Measurements from ENCODE around the gene RERG.

DNA sequence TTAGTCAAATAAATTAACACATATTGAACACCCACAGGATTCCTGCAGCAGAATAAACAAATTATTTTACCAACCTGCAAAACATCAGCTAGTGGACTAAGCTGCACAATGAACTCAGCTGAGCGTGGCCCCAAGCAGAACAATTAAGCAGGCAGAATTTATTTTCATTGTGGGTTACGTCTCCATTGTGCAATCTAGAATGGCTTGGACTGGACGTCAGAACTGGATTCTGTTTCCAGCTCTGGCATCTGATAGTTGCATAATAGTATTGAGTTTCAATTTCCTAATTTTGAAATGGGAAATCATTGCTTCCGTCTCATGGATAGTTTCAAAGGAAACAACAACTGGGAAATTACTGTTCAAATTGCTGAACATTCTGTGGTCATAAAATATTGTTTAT is 35.5 kb upstream of the RERG start:
- TF ChIP-seq CTCF (conservative IDR thresholded peaks at IDR 0.05) (no peak), EZH2 (IDR thresholded peaks at IDR 0.05; ENCODE audit: low read depth) (no peak)

Measured in PC-9 (cell line).